ENCODE results near the gene SLC18A2.

DNA sequence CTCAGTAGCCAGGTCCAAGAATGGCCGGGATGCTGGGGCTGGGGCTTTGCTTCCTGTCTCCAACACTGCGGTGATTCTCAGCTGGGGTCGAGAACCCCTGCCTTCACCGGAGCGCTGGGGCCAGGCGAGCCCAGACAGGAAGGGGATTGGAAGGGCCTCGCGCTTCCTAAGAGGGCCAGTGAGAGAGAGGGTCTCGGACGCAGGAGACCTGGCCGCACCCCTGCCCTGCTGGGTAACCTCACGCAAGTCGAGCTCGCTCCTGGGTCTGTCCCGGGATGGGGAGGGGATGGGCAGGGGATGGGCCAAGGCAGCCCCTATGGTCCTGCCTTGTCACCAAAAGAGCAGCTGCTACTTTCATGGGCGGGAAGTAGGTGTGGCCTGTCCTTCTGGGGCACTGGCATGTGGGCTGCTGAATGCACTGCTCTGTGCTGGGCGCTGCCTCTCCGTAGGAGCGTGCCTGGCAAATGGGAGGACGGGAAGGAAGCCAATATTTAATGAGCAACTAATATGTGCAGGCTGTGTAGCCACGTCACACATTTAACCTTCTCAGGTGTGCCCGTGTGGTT lies 23.6 kb upstream of the SLC18A2 start:
- TF ChIP-seq, protein P1, sequence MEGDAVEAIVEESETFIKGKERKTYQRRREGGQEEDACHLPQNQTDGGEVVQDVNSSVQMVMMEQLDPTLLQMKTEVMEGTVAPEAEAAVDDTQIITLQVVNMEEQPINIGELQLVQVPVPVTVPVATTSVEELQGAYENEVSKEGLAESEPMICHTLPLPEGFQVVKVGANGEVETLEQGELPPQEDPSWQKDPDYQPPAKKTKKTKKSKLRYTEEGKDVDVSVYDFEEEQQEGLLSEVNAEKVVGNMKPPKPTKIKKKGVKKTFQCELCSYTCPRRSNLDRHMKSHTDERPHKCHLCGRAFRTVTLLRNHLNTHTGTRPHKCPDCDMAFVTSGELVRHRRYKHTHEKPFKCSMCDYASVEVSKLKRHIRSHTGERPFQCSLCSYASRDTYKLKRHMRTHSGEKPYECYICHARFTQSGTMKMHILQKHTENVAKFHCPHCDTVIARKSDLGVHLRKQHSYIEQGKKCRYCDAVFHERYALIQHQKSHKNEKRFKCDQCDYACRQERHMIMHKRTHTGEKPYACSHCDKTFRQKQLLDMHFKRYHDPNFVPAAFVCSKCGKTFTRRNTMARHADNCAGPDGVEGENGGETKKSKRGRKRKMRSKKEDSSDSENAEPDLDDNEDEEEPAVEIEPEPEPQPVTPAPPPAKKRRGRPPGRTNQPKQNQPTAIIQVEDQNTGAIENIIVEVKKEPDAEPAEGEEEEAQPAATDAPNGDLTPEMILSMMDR (IDR thresholded peaks at IDR 0.05), result no peak
- TF ChIP-seq EZH2 (IDR thresholded peaks at IDR 0.05), result no peak
